Effector CD4-positive, alpha-beta T cell (primary cell): Measurements from ENCODE around the gene PIP5K1C.
"Not testable (repeated sequence)": the region's sequence is repeated elsewhere in the genome, so short reads cannot be mapped to it uniquely, and the experiment has no call there.

Experiments used
- DNase-seq: peaks from one replicate; pipeline ENCODE4 v3.0.0-alpha.2; 2020

Gene PIP5K1C

GRCh38 chr19:3585301-3586126, 114.8 kb downstream of the PIP5K1C start, which contains the start of gene GIPC3:
Gene GIPC3 (plus strand): TSS chr19:3585478. CDS start chr19:3585598, 120 bp downstream.
- no peak for DNase-seq

DNA sequence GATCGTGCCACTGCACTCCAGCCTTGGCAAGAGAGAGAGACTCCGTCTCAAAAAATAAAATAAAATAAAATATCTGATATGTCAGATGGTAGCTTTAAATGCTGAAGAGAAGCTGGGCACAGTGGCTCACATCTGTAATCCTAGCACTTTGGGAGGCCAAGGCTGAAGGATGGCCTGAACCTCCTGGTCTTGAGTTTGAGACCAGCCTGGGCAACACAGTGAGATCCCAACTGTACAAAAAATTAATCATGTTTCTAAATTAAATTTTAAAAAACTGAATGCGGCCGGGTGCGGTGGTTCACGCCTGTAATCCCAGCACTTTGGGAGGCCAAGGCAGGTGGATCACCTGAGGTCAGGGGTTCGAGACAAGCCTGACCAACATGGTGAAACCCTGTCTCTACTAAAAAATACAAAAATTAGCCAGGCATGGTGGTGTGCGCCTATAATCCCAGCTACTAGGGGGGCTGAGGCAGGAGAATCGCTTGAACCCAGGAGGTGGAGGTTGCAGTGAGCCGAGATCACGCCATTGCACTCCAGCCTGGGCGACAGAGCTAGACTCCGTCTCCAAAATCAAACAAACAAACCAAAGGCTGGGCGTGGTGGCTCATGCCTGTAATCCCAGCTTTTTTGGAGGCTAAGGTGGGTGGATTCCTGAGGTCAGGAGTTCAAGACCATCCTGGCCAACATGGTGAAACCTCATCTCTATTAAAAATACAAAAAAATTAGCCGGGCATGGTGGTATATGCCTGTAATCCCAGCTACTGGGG, 116.0 kb downstream of the PIP5K1C start:
- DNase-seq, result not testable (repeated sequence)

DNA sequence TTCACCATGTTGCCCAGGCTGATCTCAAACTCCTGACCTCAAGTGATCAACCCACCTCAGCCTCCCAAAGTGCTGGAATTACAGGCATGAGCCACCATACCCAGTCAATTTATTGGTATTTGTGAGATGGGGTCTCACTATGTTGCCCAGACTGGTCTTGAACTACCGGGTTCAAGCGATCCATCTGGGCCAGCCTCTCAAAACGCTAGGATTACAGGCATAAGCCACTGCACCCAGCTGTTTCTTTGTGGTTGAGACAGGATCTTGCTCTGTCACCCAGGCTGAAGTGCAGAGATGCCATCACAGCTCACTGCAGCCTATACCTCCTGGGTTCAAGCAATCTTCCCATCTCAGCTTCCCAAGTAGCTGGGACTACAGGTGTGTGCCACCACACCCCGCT, 118.5 kb downstream of the PIP5K1C start:
- not testable (repeated sequence) for DNase-seq
